MV-4-11 (cell line): ENCODE data around the gene CMTM4.
A peak's percentile ranks its signal among the peaks of the same experiment; 100 is the strongest.
"Not testable (repeated sequence)": the region's sequence is repeated elsewhere in the genome, so short reads cannot be mapped to it uniquely, and the experiment has no call there.

Experiments
- DNase-seq: peaks from one replicate; lab custom pipeline; 2025; lab: John Stamatoyannopoulos, UW

The CMTM4 gene

DNA sequence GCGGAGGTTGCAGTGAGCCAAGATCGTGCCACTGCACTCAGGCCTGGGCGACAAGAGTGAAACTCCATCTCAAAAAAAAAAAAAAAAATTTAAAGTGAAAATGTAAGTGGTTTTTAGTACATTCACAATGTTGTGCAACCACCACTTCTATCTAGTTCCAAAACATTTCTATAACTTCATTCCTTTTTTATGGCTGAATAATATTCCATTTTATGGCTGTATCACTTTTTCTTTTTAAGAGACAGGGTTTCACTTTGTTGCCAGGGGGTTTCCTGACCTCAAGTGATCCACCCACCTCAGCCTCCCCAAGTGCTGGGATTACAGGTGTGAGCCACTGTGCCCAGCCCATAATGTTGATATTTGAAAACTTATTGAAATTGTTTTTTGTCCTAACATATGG lies 103.7 kb downstream of the CMTM4 start:
- no peak for DNase-seq

DNA sequence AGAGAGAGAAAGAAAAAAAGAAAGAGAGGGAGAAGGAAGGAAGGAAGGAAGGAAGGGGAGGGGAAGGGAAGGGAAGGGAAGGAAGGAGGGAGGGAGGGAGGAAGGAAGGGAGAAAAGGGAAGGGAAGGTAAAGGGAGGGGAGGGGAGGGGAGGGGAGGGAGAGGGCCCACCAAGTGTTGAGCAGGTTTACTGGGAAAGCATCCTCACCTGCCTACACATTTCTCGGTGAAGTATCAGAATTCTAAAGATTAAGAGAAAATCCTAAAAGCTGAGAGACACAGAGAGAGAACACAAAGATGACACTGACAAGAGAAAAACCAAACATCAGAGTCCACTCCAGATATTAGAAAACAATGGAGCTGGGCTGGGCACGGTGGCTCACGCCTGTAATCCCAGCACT lies 104.3 kb downstream of the CMTM4 start:
- DNase-seq: no peak

DNA sequence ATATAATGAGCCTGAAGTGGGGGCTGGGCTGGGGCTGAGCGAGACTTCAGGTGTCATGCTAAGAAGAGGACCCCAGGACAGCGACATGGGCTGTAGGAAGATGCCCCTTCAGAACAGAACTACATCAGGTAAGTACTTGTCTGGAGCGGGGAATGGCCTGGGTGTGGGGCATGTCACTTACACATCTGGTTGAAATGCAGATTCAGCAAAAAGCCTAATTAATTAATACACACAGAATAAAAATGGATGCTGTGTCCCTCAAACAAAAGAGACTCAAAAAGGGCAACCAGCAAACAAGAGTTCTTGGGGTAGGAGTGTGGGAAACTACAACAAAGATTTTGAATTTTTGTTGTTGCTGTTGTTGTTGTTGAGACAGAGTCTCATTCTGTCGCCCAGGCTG lies 105.5 kb downstream of the CMTM4 start:
- DNase-seq: no peak

DNA sequence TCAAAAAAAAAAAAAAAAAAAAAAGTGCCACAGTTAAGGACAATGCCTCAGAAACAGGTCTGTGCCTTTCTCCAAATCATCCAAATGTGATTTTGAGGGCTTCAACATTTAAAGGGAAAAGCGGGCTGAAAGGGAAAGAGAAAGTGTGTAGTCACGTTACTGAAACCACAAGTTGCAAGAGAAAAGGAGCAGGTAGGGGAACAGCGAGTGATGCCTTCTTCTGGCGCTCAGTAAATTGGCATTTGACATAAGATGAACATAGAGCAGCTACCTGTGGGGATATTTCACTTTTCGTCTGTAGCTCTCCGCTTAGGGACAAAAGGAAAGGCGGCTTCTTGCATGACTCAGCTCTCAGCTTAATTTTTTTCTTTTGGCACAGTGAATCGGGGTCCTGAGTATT lies 106.2 kb downstream of the CMTM4 start:
- DNase-seq: no peak

DNA sequence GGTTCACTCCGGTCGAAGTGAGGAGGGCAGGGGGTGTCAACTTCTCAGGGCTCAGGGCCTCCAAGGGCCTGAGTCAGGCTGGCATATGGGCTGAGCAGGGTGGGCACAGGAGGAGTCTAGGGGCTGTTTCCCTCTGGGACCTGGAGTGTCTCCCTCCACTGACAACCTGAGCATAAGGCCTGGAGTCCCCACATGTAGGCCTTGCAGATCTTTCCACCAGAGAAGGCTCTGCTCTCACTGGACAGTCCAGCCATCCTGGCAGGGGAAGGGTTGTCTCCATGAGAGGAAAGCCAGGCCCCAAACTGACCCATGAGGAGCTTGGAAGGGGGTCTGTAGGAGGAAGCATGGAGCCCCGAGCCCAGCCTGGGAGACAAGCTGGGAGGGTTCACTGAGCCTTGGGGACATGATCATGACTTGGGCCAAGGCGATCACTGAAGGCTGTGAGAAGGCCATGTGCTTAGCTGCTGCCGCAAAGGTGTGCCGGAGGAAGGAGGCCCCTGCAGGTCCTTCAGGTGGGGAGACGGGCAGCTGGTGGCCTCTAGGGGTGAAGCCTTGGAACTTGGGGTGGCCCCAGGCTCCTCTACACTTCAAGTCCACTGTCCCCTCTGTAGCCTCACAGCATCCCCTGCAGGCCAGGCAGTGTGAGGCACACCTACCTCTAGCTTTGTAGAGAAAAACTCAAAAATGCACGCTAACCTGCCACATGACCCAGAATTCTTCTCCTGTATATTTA lies 107.4 kb downstream of the CMTM4 start:
- DNase-seq: peak; percentile 44

DNA sequence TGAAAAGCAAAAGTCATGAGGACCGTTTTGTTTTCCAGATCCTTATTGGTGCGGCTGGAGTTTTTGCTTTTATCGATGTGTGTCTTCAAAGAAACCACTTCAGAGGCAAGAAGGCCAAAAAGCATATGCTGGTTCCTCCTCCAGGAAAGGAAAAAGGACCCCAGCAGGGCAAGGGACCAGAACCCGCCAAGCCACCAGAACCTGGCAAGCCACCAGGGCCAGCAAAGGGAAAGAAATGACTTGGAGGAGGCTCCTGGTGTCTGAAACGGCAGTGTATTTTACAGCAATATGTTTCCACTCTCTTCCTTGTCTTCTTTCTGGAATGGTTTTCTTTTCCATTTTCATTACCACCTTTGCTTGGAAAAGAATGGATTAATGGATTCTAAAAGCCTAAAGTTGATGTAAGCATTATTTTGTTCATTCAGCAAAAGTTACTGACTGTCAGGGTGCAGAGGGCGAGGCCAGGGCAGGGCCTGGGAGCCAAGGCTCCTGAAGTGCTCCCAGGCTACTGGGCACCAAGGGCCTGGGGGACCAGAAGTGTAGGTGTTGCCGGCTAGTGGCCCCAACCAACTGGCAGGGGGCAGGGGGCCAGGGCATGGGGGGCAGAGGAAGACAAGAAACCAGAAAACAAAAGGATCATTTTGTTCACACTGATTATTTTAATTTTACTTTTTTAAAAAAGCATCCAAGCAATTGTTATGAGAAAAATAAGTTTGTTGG lies 108.5 kb downstream of the CMTM4 start:
- no peak for DNase-seq

DNA sequence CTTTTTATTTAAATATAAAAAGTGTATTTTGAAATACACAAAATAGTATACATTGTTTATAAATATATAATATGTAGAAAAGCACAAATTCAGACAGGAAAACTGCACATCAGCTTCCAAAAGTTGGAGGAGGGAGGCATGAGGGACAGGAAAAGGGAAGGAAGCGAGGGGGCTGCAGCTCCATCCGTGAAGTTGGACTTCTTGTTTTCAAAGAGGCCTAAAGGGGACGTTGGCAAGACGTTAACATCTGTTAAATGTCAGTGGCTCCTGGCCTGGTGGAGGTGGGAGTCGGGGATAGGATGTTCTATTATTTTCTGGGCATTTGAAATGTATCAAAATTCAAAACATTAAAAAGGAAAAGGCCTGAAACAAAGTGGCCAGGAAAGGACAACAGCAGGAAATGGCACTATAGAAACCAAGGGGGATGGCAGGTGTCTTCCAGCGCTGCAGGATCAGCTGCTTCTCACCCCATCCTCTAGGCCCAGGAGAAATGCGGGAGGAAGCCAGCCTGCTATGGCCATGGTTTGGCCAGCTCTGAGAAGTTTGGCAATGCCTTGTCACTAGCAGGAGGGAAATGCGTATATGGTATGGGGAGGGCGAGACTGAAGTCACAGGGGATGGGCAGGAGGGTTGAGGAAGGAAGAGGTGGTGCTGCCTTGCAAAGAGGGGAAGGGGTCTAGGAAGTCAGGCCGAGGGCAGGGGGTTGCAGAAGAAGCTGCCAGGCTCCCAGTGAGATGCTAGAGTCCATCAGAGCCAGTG lies 110.9 kb downstream of the CMTM4 start:
- DNase-seq: no peak

DNA sequence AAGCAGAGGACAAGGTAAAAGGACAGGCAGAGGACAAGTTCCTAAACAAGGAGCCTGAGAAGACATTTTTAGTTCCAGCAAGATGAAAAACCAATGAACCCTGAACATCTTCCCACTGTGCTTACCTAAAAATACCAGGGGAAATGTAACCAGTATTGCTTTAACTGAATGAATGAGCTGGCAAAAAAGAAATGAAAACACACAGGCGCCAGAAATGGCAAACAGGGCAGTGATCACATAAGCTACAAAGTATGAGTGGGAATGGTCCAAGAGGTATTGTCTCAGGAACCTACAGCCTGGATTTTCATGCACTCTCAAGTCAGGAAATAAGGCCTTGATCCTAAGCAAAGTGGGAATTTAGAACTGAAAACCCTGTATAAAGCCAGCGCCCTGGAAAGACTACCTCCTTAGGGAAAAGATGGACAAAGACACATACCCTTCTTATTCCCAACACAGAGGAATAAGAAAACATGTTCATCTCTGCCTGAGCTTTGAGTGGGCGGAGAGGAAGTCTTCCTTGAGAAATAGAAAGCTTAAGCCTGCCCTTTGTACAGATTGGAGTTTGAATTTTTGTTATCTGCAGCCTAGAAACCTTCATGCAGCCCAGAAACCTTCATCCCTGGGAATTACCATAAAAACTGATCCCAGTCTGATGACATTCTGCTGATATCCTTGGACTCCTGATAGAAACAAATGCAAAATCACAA lies 115.1 kb downstream of the CMTM4 start:
- no peak for DNase-seq

DNA sequence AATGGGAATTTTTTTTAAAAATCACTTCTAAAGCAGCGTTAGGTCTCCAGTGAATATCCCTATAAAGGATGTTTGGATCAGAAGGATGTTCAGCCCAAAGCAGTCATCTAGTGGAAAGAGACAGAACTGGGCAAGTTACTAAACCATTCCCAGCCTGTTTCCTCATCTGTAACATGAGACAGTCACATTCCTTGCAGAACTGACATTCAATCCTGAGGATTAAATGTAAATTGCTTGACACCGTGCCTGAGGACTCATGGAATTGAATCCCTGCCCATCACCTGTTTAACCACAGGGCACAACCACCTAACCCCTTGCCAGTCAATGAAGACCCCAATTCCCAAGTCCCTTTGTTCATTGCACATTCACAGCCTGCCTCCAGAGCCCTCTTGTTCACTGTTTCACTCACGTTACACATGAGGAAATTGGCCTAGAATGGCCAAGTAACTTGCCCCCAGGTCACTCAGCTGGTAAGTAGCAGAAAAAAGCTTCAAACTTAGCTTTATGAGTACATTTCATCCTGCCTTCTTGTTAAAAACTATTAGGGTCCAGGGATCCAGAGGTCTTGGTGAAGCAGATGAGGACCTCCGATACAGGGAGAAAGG lies 115.8 kb downstream of the CMTM4 start:
- no peak for DNase-seq

DNA sequence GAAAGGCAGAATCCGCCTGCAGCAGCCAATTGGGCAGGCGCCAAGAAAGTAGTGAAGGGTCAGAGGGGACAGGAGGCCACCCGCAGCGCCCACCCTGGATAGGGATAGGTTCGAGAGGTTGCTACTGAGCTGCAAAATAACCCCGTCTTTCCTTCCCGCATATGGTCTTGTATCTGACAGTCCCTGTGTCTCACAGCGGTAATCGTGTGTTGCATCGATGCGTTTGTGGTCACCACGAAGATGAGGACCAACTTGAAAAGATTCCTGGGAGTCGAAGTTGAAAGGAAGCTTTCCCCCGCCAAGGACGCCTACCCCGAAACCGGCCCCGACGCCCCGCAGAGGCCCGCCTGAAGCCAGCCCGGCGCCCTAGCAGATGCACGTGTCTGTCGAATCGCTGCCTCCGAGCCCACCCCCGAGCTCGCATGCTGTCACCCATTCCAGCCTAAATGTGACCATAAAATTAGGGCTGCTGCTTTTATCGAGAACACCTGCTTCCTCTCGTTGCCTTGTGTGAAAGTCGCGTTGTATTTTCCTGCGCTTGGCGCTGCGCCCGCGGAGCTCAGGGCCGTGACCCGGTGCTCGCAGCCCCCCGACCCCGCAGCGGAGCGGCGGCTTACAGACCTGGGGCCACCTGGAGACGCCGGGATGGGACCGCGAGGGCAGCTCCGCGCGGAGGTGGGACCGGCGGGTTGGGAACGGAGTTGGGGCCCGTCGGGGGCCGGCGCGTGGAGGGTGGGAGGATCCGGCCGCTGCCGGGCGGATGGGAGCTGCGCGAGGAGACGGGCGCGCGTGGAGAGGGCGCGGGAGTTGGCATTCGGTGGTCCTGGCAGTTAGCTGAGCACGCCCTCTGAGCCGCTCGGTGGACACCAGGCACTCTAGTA lies 117.7 kb downstream of the CMTM4 start, which contains the start of gene CMTM2:
CMTM2 (plus strand) TSS at position 813 of the 881 bp plus-strand sequence. CDS start 145 bp downstream, outside the sequence.
- no peak for DNase-seq

DNA sequence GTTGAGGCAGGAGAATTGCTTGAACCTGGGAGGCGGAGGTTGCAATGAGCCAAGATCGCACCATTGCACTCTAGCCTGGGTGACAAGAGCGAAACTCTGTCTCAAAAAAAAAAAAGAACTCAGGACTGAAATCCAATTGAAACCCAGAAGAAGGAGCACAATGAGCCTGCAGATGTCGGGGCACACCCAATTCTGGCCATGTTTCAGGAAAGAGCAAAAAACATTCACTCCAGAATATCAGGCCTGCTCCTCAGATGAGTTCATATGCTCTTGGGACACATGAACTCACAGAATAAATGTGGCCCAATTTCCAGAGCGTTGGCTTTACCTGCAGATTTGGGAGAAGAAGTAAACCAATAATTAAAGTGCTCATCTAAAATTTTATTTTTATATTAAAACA lies 120.2 kb downstream of the CMTM4 start:
- no peak for DNase-seq

DNA sequence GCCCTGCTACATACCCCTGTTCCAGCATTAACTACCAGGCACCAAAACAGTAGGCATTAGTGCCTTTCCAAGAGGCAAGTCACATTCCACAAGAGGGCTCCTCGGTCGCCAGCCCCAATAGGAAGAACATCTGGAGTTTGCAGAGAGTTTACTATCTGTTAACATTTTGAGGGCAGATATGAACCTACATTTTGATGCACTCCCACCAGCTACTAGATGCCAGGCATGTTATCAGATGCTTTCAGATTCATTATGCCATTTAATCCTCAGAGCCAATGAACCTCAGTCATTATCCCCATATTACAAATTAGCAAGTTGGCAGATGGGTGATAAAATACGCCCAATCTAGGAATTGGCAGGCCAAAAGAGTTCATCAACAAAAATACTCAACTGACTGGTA lies 121.5 kb downstream of the CMTM4 start:
- DNase-seq: no peak

DNA sequence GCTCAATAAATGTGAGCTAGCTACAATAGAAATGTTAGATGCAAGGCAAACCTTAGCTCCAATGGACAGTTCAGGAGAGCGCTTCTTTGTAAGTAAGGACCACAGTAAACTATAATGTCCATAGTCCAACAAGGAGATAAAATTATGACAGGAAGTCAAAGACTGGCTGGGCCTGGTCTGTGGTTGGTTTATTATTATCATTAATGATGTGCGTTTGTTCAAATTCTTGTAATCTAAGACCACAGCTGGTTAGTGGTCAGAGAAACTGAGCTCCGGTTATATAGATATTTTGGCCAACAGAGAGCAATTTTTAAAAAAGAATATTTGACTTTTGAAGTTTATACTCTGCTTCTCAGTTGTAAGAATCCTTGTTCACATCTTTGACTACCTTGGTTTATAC lies 122.0 kb downstream of the CMTM4 start:
- DNase-seq: no peak

DNA sequence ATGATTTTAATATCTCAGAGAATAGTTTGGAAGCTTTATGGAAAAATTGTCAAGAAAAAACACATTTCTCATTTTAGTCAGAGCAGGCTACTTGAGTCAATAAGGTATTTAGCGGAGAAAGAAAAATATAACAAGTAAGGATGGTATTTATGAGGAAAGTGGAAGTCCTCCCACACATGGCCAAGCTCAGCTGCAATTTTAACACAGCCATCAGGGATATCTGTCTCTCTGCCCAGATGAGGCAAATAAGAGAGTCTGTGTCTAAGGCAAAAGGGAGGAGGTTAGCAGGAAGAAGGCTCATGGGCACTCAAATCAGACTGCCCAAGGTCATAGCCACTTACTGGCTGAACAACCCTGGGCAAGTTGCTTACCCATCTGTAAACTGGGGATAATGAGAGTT lies 122.5 kb downstream of the CMTM4 start:
- DNase-seq: no peak

DNA sequence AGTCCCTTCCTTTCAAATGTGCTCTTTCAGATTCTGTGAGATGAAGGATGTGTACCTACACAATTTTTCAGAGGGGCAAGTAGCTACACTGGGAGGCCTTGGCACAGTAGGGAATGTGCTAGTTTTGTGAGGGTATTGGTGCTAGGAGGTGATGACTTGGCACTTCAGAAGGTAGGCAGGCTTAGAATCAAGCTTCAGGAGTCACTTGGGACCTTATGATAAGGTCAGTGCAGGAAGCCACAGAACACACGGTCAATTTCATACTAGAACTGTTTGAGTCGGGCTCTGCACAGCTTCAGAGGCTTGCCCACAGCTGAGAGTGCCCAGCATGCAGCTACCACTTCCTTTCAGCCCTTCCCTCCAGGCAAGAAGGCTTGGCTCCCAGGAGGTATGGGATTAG lies 124.2 kb downstream of the CMTM4 start:
- no peak for DNase-seq

DNA sequence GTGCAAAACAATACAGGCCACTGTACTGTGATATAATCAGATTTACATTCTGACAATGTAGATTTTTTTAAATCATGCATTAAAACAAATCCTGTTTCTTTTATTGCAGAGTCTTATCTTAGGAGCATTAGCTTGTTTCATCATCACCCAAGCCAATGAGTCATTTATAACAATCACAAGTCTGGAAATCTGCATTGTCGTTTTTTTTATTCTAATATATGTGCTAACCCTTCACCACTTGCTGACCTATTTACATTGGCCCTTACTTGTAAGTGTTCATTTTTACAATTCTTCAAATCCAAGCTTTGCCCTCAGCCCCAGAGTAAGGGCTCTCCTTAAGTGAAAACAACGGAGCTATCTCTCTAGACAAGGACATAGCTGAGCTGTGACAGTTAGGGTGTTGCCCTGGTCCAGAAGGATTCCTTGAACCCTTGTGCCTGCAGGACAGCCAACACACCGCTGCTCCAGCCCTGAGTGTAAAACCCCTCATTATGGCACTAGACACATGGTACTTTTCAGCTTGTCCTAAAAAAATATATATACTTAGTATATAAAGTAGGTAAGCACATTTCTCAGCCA lies 126.6 kb downstream of the CMTM4 start:
- DNase-seq: peak; percentile 27

DNA sequence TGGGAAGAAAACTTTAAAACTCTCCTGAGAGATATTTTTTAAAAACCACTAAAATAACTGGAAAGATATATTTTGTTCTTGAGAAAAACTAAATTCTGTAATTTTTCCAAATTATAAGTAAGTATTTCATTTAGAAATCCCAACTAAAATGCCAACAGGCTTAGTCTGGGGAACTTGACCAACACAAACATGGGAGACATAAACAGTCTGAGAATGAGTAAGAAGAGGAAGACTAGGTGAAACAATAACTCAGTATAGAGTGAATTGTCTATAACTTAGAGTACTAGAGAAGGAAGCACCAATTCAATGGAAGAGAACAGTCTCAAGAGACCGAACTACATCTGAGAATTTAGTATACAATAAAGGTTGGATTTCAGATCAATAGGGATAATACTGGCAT lies 127.4 kb downstream of the CMTM4 start:
- DNase-seq: no peak

DNA sequence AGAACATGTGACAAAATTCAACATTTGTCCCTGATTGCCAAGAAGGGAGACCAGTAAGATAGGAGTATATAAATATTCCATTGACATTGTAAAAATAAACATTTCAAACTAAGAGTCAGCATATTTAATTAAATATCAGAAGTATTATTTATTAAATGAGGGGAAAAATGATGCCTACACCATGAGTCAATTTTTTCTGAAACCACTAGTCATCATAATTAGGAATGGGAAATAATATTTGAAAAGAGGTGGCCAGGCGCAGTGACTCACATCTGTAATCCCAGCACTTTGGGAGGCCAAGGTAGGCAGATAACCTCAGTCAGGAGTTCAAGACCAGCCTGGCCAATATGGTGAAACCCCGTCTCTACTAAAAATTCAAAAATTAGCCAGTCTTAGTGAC lies 128.2 kb downstream of the CMTM4 start:
- DNase-seq: no peak

DNA sequence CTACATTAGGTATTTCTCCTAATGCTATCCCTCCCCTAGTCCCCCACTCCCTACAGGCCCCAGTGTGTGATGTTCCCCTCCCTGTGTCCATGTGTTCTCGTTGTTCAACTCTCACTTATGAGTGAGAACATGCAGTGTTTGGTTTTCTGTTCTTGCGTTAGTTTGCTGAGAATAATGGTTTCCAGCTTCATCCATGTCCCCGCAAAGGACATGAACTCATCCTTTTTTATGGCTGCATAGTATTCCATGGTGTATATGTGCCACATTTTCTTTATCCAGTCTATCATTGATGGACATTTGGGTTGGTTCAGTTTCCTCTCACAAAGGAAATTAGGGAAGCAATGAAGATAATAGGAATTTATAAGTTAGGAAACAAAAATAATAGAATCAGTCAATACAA lies 129.3 kb downstream of the CMTM4 start:
- not testable (repeated sequence) for DNase-seq
